GM23338 (cell line): Measurements from ENCODE around the gene C11orf52. TPM values are rescaled to one million over a fixed set of nuclear protein-coding genes. Genes with fewer than 3 reads are reported as not detected.

ENCODE experiments used
- ATAC-seq: fragments of 200-7000 bp; cut with Tn5 transposase; 3 replicates; pipeline ENCODE4 v1.9.1; 2020
- DNase-seq: peaks from one replicate; pipeline ENCODE4 v3.0.0-alpha.2; 2015; ENCODE audit warnings: low spot score
- H2AFZ ChIP-seq: fragments of 200-600 bp; sonication (generic); 2 replicates; pipeline ENCODE4 v1.8.0; 2016; ENCODE audit warnings: antibody characterized with exemption, mild to moderate bottlenecking, moderate library complexity
- H3F3A ChIP-seq: fragments of 200-600 bp; sonication (generic); replicated peaks from 2 replicates; pipeline ENCODE4 v1.8.0; 2017; ENCODE audit warnings: antibody characterized with exemption, mixed run types, low read depth
- H3K27ac ChIP-seq: fragments of 200-600 bp; sonication (generic); 2 replicates; pipeline ENCODE4 v1.6.1; 2016; ENCODE audit warnings: low read depth
- H3K27me3 ChIP-seq: fragments of 200-600 bp; sonication (generic); 2 replicates; pipeline ENCODE4 v1.8.0; 2016; ENCODE audit warnings: mild to moderate bottlenecking, mixed run types, moderate library complexity; ENCODE audit not compliant: insufficient read depth
- H3K36me3 ChIP-seq: fragments of 200-600 bp; sonication (generic); 2 replicates; pipeline ENCODE4 v1.8.0; 2016; ENCODE audit warnings: mild to moderate bottlenecking; ENCODE audit not compliant: insufficient read depth
- H3K4me1 ChIP-seq: fragments of 200-600 bp; sonication (generic); 2 replicates; pipeline ENCODE4 v1.8.0; 2016; ENCODE audit warnings: mild to moderate bottlenecking, moderate library complexity; ENCODE audit not compliant: insufficient read depth
- H3K4me2 ChIP-seq: fragments of 200-600 bp; sonication (generic); 2 replicates; pipeline ENCODE4 v1.7.1; 2017; ENCODE audit warnings: mixed run types
- H3K4me3 ChIP-seq: fragments of 200-600 bp; sonication (generic); 2 replicates; pipeline ENCODE4 v1.6.1; 2016; ENCODE audit warnings: mixed run types
- H3K79me2 ChIP-seq: fragments of 200-600 bp; sonication (generic); replicated peaks from 2 replicates; pipeline ENCODE4 v1.8.0; 2017; ENCODE audit warnings: mild to moderate bottlenecking; ENCODE audit not compliant: insufficient read depth
- H3K9me2 ChIP-seq: fragments of 200-600 bp; sonication (generic); 2 replicates; pipeline ENCODE4 v1.8.0; 2017; ENCODE audit not compliant: insufficient read depth
- H4K20me1 ChIP-seq: fragments of 200-600 bp; sonication (generic); replicated peaks from 2 replicates; pipeline ENCODE4 v1.8.0; 2017; ENCODE audit warnings: mild to moderate bottlenecking; ENCODE audit not compliant: insufficient read depth
- H3K27ac Mint-ChIP-seq: 2 replicates; pipeline ENCODE4 v1.8.0; 2020; ENCODE audit warnings: inconsistent platforms, mild to moderate bottlenecking, moderate library complexity, mixed read lengths
- H3K27me3 Mint-ChIP-seq: 3 replicates; pipeline ENCODE4 v1.8.0; 2022; ENCODE audit warnings: low read depth, mild to moderate bottlenecking, moderate library complexity, mixed read lengths, inconsistent platforms; ENCODE audit not compliant: insufficient read depth, poor library complexity
- H3K36me3 Mint-ChIP-seq: 3 replicates; pipeline ENCODE4 v1.8.0; 2021; ENCODE audit warnings: low read depth, mild to moderate bottlenecking, inconsistent platforms, moderate library complexity, mixed read lengths
- H3K4me1 Mint-ChIP-seq: 3 replicates; pipeline ENCODE4 v1.8.0; 2020; ENCODE audit warnings: mild to moderate bottlenecking, inconsistent platforms, mixed read lengths
- H3K4me3 Mint-ChIP-seq: 3 replicates; pipeline ENCODE4 v1.8.0; 2021; ENCODE audit warnings: moderate library complexity, mild to moderate bottlenecking, inconsistent platforms, mixed read lengths
- H3K9me3 Mint-ChIP-seq: 3 replicates; pipeline ENCODE4 v1.8.0; 2020; ENCODE audit warnings: moderate library complexity, mild to moderate bottlenecking, inconsistent platforms, mixed read lengths
- CREB1 ChIP-seq: fragments of 250-450 bp; sonication (Bioruptor Pico); IDR thresholded peaks from 2 replicates; pipeline ENCODE4 v1.5.0; 2020; ENCODE audit warnings: low read depth, mild to moderate bottlenecking, moderate library complexity
- EZH2 ChIP-seq: fragments of 200-600 bp; sonication (generic); IDR thresholded peaks from one replicate; pipeline ENCODE4 v1.8.0; 2017; ENCODE audit warnings: antibody characterized with exemption, mild to moderate bottlenecking, low read depth; ENCODE audit not compliant: unreplicated experiment
- EZH2phosphoT487 ChIP-seq: fragments of 200-600 bp; sonication (generic); IDR thresholded peaks from one replicate; pipeline ENCODE4 v1.8.1; 2018; ENCODE audit warnings: antibody characterized with exemption; ENCODE audit not compliant: unreplicated experiment
- JUNB ChIP-seq: IDR thresholded peaks from one replicate; pipeline ENCODE4 v1.6.1; 2016; ENCODE audit warnings: antibody characterized with exemption; ENCODE audit not compliant: unreplicated experiment
- NANOG ChIP-seq: IDR thresholded peaks from 2 replicates; pipeline ENCODE4 v1.6.1; 2016; ENCODE audit warnings: antibody characterized with exemption, borderline replicate concordance
- POLR2AphosphoS5 ChIP-seq: IDR thresholded peaks from 2 replicates; pipeline ENCODE4 v1.6.1; 2016; ENCODE audit warnings: antibody characterized with exemption, low read depth
- STAT1 ChIP-seq: IDR thresholded peaks from one replicate; pipeline ENCODE4 v1.6.1; 2016; ENCODE audit warnings: antibody characterized with exemption; ENCODE audit not compliant: unreplicated experiment
- ZNF114 ChIP-seq: fragments of 250-450 bp; sonication (Bioruptor Pico); IDR thresholded peaks from 2 replicates; pipeline ENCODE4 v1.5.0; 2020; ENCODE audit warnings: mild to moderate bottlenecking, moderate library complexity
- ZNF331 ChIP-seq: fragments of 250-450 bp; sonication (Bioruptor Pico); IDR thresholded peaks from 2 replicates; pipeline ENCODE4 v1.5.0; 2020; ENCODE audit warnings: low read depth, mild to moderate bottlenecking, moderate library complexity
- polyA plus RNA-seq: library from polyadenylated mRNA; unstranded; fragments of >200 nt; fragmentation: Nextera tagmentation; extraction: Ambion mirVana; gene quantifications from 2 replicates; pipeline ENCODE4 v1.2.1, GENCODE V29; 2016
- total RNA-seq: library from RNA; depleted of rRNA; stranded (reverse); fragments of >200 nt; shearing (Covaris generic); gene quantifications from 2 replicates; pipeline ENCODE4 v1.2.3, GENCODE V29; 2014
- TF ChIP-seq, protein P1 (sequence below): IDR thresholded peaks from 2 replicates; pipeline ENCODE4 v1.6.1; 2016; ENCODE audit warnings: antibody characterized with exemption
- TF ChIP-seq, protein P2 (sequence below): fragments of 250-450 bp; sonication (Bioruptor Pico); IDR thresholded peaks from 2 replicates; pipeline ENCODE4 v1.5.0; 2020; ENCODE audit warnings: mild to moderate bottlenecking, moderate library complexity
- TF ChIP-seq, protein P3 (sequence below), 2 experiments: fragments of 200-600 bp in 1 of 2; sonication (generic) in 1 of 2; conservative IDR thresholded peaks; 2 replicates each; pipeline versions ENCODE4 v1.5.1 to v1.6.1; 2016 to 2017; ENCODE audit warnings: antibody characterized with exemption in 2 of 2, low read depth in 2 of 2, mild to moderate bottlenecking in 2 of 2, moderate library complexity in 1 of 2
- TF ChIP-seq, protein P4 (sequence below): IDR thresholded peaks from one replicate; pipeline ENCODE4 v1.6.1; 2018; ENCODE audit warnings: antibody characterized with exemption; ENCODE audit not compliant: unreplicated experiment

C11orf52 gene
- total and polyA plus RNA-seq, 2 experiments from 2014 or later, result 1.0 to 4.1 TPM

DNA sequence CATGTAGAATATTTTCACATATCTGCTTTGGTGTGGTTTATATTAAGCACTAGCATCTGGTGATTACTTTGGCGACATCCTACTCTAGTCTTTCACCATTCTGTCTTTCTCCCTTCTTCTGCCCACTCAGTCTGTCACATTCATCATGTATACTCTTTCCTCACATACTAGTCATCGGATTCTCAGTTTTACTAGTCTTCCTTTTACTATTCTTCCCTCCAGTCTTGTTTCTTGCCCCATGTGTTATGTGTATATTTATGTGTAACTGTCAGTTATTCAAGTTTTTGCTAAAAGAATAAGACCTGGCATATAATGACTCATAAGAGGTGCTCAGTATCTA is 13.9 kb downstream of the C11orf52 start:
- peaks cover 23% of the 10 kb centered on the region for H3K4me1 Mint-ChIP-seq
- Histone ChIP-seq H3K27ac (no peak overlapping the region), H3K4me1 (peaks cover 18% of the 10 kb centered on the region), H3K4me3 (no peak overlapping the region), H2AFZ (no peak overlapping the region), H3F3A (peaks cover 11% of the 10 kb centered on the region; the same call in 1 of the 2 replicates), H3K36me3 (no peaks in the 10 kb centered on the region), H3K9me2 (no peaks in the 10 kb centered on the region), H3K79me2 (no peaks in the 10 kb centered on the region), H3K27me3 (no peaks in the 10 kb centered on the region), H4K20me1 (no peaks in the 10 kb centered on the region), H3K4me2 (no peak overlapping the region)
- H3K9me3 Mint-ChIP-seq, result no peaks in the 10 kb centered on the region; the same call in 2 of the 3 replicates
- no peaks in the 10 kb centered on the region for H3K36me3 Mint-ChIP-seq
- no peak for DNase-seq
- peaks cover 5% of the 10 kb centered on the region for H3K27me3 Mint-ChIP-seq
- no peak for TF ChIP-seq STAT1
- no peak for TF ChIP-seq ZNF114
- no peak for TF ChIP-seq NANOG
- no peak for TF ChIP-seq CREB1
- TF ChIP-seq EZH2, result no peak
- TF ChIP-seq, protein P1, sequence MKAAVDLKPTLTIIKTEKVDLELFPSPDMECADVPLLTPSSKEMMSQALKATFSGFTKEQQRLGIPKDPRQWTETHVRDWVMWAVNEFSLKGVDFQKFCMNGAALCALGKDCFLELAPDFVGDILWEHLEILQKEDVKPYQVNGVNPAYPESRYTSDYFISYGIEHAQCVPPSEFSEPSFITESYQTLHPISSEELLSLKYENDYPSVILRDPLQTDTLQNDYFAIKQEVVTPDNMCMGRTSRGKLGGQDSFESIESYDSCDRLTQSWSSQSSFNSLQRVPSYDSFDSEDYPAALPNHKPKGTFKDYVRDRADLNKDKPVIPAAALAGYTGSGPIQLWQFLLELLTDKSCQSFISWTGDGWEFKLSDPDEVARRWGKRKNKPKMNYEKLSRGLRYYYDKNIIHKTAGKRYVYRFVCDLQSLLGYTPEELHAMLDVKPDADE, result no peak
- TF ChIP-seq, protein P2, sequence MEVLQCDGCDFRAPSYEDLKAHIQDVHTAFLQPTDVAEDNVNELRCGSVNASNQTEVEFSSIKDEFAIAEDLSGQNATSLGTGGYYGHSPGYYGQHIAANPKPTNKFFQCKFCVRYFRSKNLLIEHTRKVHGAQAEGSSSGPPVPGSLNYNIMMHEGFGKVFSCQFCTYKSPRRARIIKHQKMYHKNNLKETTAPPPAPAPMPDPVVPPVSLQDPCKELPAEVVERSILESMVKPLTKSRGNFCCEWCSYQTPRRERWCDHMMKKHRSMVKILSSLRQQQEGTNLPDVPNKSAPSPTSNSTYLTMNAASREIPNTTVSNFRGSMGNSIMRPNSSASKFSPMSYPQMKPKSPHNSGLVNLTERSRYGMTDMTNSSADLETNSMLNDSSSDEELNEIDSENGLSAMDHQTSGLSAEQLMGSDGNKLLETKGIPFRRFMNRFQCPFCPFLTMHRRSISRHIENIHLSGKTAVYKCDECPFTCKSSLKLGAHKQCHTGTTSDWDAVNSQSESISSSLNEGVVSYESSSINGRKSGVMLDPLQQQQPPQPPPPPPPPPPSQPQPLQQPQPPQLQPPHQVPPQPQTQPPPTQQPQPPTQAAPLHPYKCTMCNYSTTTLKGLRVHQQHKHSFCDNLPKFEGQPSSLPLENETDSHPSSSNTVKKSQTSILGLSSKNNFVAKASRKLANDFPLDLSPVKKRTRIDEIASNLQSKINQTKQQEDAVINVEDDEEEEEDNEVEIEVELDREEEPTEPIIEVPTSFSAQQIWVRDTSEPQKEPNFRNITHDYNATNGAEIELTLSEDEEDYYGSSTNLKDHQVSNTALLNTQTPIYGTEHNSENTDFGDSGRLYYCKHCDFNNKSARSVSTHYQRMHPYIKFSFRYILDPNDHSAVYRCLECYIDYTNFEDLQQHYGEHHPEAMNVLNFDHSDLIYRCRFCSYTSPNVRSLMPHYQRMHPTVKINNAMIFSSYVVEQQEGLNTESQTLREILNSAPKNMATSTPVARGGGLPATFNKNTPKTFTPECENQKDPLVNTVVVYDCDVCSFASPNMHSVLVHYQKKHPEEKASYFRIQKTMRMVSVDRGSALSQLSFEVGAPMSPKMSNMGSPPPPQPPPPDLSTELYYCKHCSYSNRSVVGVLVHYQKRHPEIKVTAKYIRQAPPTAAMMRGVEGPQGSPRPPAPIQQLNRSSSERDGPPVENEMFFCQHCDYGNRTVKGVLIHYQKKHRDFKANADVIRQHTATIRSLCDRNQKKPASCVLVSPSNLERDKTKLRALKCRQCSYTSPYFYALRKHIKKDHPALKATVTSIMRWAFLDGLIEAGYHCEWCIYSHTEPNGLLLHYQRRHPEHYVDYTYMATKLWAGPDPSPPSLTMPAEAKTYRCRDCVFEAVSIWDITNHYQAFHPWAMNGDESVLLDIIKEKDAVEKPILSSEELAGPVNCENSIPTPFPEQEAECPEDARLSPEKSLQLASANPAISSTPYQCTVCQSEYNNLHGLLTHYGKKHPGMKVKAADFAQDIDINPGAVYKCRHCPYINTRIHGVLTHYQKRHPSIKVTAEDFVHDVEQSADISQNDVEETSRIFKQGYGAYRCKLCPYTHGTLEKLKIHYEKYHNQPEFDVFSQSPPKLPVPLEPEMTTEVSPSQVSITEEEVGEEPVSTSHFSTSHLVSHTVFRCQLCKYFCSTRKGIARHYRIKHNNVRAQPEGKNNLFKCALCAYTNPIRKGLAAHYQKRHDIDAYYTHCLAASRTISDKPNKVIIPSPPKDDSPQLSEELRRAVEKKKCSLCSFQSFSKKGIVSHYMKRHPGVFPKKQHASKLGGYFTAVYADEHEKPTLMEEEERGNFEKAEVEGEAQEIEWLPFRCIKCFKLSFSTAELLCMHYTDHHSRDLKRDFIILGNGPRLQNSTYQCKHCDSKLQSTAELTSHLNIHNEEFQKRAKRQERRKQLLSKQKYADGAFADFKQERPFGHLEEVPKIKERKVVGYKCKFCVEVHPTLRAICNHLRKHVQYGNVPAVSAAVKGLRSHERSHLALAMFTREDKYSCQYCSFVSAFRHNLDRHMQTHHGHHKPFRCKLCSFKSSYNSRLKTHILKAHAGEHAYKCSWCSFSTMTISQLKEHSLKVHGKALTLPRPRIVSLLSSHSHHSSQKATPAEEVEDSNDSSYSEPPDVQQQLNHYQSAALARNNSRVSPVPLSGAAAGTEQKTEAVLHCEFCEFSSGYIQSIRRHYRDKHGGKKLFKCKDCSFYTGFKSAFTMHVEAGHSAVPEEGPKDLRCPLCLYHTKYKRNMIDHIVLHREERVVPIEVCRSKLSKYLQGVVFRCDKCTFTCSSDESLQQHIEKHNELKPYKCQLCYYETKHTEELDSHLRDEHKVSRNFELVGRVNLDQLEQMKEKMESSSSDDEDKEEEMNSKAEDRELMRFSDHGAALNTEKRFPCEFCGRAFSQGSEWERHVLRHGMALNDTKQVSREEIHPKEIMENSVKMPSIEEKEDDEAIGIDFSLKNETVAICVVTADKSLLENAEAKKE (CRISPR knock-in tag), result no peak
- TF ChIP-seq, protein P3, sequence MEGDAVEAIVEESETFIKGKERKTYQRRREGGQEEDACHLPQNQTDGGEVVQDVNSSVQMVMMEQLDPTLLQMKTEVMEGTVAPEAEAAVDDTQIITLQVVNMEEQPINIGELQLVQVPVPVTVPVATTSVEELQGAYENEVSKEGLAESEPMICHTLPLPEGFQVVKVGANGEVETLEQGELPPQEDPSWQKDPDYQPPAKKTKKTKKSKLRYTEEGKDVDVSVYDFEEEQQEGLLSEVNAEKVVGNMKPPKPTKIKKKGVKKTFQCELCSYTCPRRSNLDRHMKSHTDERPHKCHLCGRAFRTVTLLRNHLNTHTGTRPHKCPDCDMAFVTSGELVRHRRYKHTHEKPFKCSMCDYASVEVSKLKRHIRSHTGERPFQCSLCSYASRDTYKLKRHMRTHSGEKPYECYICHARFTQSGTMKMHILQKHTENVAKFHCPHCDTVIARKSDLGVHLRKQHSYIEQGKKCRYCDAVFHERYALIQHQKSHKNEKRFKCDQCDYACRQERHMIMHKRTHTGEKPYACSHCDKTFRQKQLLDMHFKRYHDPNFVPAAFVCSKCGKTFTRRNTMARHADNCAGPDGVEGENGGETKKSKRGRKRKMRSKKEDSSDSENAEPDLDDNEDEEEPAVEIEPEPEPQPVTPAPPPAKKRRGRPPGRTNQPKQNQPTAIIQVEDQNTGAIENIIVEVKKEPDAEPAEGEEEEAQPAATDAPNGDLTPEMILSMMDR (conservative IDR thresholded peaks at IDR 0.05; ENCODE audit: low read depth in 2 of 2), result no peak
- TF ChIP-seq, protein P4, sequence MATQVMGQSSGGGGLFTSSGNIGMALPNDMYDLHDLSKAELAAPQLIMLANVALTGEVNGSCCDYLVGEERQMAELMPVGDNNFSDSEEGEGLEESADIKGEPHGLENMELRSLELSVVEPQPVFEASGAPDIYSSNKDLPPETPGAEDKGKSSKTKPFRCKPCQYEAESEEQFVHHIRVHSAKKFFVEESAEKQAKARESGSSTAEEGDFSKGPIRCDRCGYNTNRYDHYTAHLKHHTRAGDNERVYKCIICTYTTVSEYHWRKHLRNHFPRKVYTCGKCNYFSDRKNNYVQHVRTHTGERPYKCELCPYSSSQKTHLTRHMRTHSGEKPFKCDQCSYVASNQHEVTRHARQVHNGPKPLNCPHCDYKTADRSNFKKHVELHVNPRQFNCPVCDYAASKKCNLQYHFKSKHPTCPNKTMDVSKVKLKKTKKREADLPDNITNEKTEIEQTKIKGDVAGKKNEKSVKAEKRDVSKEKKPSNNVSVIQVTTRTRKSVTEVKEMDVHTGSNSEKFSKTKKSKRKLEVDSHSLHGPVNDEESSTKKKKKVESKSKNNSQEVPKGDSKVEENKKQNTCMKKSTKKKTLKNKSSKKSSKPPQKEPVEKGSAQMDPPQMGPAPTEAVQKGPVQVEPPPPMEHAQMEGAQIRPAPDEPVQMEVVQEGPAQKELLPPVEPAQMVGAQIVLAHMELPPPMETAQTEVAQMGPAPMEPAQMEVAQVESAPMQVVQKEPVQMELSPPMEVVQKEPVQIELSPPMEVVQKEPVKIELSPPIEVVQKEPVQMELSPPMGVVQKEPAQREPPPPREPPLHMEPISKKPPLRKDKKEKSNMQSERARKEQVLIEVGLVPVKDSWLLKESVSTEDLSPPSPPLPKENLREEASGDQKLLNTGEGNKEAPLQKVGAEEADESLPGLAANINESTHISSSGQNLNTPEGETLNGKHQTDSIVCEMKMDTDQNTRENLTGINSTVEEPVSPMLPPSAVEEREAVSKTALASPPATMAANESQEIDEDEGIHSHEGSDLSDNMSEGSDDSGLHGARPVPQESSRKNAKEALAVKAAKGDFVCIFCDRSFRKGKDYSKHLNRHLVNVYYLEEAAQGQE, result no peak
- TF ChIP-seq JUNB, result no peak
- TF ChIP-seq EZH2phosphoT487, result no peak
- no peak for TF ChIP-seq POLR2AphosphoS5
- no peak for TF ChIP-seq ZNF331
- H3K27ac Mint-ChIP-seq, result no peak overlapping the region
- no peak overlapping the region for H3K4me3 Mint-ChIP-seq
- ATAC-seq, result no peak
